Thyroid gland (tissue), 4 donors: ENCODE results near the gene ATP1B2. TPM values are rescaled to one million over a fixed set of nuclear protein-coding genes. Genes with fewer than 3 reads are reported as not detected.

ENCODE experiments used
- DNase-seq, 2 donors: peaks; one replicate each; pipeline ENCODE4 v3.0.0-alpha.2; 2019
- H3K27ac ChIP-seq, 3 donors: fragments of 200-600 bp; sonication (generic); 1 replicate in 2 of 3; 2 replicates in 1 of 3; pipeline ENCODE4 v1.5.1; 2016 to 2019; ENCODE audit warnings: mild to moderate bottlenecking in 1 of 3, moderate library complexity in 1 of 3
- H3K27me3 ChIP-seq: fragments of 200-600 bp; sonication (generic); one replicate; pipeline ENCODE4 v1.5.1; 2019
- H3K36me3 ChIP-seq, 2 donors: fragments of 200-600 bp; sonication (generic); one replicate each; pipeline ENCODE4 v1.5.1; 2016 to 2019
- H3K4me1 ChIP-seq, 2 donors: fragments of 200-600 bp; sonication (generic); one replicate each; pipeline ENCODE4 v1.5.1; 2017 to 2019
- H3K4me3 ChIP-seq, 3 donors: fragments of 200-600 bp; sonication (generic); replicated peaks in 1 of 3; 1 replicate in 2 of 3; 2 replicates in 1 of 3; pipeline ENCODE4 v1.5.1; 2016; ENCODE audit warnings: mild to moderate bottlenecking in 1 of 3
- H3K9me3 ChIP-seq: fragments of 200-600 bp; sonication (generic); one replicate; pipeline ENCODE4 v1.5.1; 2017
- POLR2A ChIP-seq, 2 donors: fragments of 450-650 bp; IDR thresholded peaks; one replicate each; pipeline ENCODE4 v1.6.1; 2017; ENCODE audit warnings: antibody characterized with exemption in 2 of 2, mild to moderate bottlenecking in 2 of 2, moderate library complexity in 1 of 2
- WGBS, 2 donors: methylation state at CpG; one replicate each; pipeline ENCODE4 v1.1.5; 2017; 5-methylcytosine and 5-hydroxymethylcytosine counted together
- intact Hi-C: fragments of 100-400 bp; cut with DNase I; formaldehyde crosslinking; loops from one replicate; pipeline ENCODE4 v1.15.1; 2023
- total RNA-seq, 4 donors: library from RNA; depleted of rRNA; stranded (reverse); fragments of >200 nt; gene quantifications; one replicate each; pipeline ENCODE4 v1.2.3, GENCODE V29; 2016
- TF ChIP-seq, protein P1 (sequence below), 6 experiments: fragments of 200-600 bp in 3 of 6; fragments of 450-650 bp in 3 of 6; sonication (generic) in 3 of 6; IDR thresholded peaks; one replicate each; pipeline ENCODE4 v1.5.1; 2016 to 2019; ENCODE audit warnings: antibody characterized with exemption in 6 of 6, mild to moderate bottlenecking in 2 of 6, inconsistent platforms in 1 of 6, moderate library complexity in 1 of 6

Gene ATP1B2
- total RNA-seq, 4 donors from 2014 or later: 0.40 to 1.7 (median 0.90) TPM

DNA sequence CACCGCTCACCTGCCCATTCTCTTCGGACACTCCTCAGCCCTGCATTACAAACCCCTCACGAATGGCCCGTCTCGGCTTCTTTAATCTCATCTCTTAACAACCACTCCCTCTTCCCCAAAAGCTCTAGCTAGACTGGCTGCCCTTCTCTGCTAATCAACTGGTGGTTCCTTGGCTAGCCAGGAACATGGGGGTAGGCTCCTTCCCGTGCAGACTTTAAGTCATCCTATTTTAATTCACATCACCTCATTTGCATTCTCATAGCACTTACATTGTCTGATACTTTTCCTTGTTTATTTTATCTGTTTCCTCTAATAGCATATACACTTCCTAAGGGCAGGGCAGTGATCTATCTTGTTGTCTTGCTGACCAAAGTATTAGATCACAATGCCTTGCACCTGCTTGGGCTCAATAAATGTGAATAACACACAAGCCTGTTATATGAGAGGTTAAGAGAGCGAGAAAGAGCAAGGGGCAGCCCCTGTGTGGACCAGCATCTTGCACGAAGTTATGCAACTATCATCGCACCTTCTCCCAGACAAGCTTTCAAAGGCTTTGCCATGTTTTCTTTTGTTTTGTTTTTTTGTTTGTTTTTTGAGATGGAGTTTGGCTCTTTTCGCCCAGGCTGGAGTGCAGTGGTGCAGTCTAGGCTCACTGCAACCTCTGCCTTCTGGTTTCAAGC is 26.8 kb downstream of the ATP1B2 start:
- Histone ChIP-seq H3K27me3 (no peaks in the 10 kb centered on the region), H3K36me3 (peaks cover 28 to 31% of the 10 kb centered on the region in 2 donors), H3K4me3 (no peak overlapping the region), H3K27ac (no peak overlapping the region), H3K4me1 (no peaks in the 10 kb centered on the region), H3K9me3 (no peaks in the 10 kb centered on the region)
- TF ChIP-seq POLR2A (IDR thresholded peaks at IDR 0.05): no peak
- TF ChIP-seq, protein P1, sequence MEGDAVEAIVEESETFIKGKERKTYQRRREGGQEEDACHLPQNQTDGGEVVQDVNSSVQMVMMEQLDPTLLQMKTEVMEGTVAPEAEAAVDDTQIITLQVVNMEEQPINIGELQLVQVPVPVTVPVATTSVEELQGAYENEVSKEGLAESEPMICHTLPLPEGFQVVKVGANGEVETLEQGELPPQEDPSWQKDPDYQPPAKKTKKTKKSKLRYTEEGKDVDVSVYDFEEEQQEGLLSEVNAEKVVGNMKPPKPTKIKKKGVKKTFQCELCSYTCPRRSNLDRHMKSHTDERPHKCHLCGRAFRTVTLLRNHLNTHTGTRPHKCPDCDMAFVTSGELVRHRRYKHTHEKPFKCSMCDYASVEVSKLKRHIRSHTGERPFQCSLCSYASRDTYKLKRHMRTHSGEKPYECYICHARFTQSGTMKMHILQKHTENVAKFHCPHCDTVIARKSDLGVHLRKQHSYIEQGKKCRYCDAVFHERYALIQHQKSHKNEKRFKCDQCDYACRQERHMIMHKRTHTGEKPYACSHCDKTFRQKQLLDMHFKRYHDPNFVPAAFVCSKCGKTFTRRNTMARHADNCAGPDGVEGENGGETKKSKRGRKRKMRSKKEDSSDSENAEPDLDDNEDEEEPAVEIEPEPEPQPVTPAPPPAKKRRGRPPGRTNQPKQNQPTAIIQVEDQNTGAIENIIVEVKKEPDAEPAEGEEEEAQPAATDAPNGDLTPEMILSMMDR (IDR thresholded peaks at IDR 0.05): no peak
- intact Hi-C loops: no loop called here
- DNase-seq: no peak
- WGBS, 2 donors: 73 to 77% methylated on average over 10 of the region's 10 CpGs

DNA sequence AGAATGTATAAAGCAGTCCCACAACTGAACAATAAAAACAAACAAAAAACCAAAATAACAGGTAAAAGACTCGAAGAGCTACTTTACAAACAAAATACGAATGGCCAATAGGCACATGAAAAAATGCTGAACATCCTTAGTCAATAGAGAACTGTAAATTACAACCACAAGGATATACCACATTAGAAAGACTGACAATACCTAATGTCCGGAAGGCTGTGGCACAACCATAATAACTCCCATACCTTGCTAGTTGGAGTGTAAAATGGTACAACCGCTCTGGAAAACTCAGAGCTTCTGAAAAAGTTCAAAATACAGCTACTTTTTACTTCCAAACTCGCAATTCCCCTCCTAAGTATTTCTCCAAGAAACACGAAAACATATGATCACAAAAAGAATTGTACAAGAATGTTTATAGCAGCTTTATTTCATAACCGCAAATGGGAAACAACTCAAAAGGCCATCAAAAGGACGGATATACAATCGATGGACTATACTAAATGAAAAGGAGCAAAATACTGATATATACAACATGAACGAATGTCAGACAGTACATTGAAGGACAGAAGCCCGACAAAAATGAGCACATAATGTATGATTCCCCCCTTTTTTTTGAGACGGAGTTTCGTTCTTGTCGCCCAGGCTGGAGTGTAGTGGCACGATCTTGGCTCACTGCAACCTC is 34.3 kb downstream of the ATP1B2 start:
- no peaks in the 10 kb centered on the region for H3K9me3 ChIP-seq
- intact Hi-C loops: loop anchor here (5.0 kb wide), 2 partner anchors 53 to 113 kb away; partner anchors contain the start of gene SHBG
- H3K4me3 ChIP-seq: peak overlapping the region in 2 of 3 donors; percentile 88 to 89
- WGBS, 2 donors: 63 to 67% methylated on average over 15 of the region's 15 CpGs
- no peaks in the 10 kb centered on the region for H3K27me3 ChIP-seq
- DNase-seq: no peak
- TF ChIP-seq POLR2A (IDR thresholded peaks at IDR 0.05): no peak
- TF ChIP-seq, protein P1 (IDR thresholded peaks at IDR 0.05): no peak
- peaks cover 21% of the 10 kb centered on the region in 2 donors for H3K4me1 ChIP-seq
- peak overlapping the region in 2 of 3 donors; percentile 89 to 99 for H3K27ac ChIP-seq
- H3K36me3 ChIP-seq: no peaks in the 10 kb centered on the region

DNA sequence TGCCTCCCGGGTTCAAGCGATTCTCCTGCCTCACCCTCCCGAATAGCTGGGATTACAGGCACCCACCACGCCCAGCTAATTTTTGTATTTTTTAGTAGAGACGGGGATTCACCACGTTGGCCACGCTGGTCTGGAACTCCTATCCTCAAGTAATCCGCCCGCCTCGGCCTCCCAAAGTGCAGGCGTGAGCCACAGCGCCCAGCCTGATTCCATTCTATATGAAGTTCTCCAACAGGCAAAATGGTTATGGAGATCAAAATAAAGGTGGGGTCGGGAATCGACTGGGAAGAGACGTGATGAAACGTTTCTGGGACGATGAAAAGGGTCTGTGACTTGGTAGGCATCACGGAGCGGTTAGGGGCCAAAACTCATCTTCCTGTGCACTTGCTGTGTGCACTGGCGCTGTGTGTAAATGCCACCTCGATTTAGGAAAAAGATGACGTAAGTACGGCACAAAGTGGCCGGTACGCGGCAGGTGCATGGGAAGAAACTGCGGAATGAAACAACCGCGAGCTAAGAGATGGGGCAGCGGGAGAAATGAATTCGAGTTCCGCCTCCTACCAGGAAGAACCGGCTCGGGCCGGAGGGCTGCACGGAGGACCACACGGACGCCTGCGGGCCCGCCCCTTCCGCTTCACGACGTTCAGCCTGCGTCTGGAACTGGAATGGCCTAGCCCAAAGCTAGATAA is 35.0 kb downstream of the ATP1B2 start:
- H3K9me3 ChIP-seq: no peaks in the 10 kb centered on the region
- peak overlapping the region; percentile 88 to 96 (median 89) for H3K4me3 ChIP-seq
- no peaks in the 10 kb centered on the region for H3K27me3 ChIP-seq
- 5 to 7% methylated on average over 42 to 44 of the region's 44 CpGs for WGBS, 2 donors
- H3K4me1 ChIP-seq: peaks cover 21% of the 10 kb centered on the region in 2 donors
- DNase-seq: peak; percentile 91 to 93
- intact Hi-C loops: loop anchor here (5.0 kb wide), 2 partner anchors 53 to 113 kb away; partner anchors contain the start of gene SHBG
- peak in 1 of 2 donors; percentile 56 for TF ChIP-seq POLR2A (IDR thresholded peaks at IDR 0.05)
- TF ChIP-seq, protein P1 (IDR thresholded peaks at IDR 0.05): no peak
- no peaks in the 10 kb centered on the region for H3K36me3 ChIP-seq
- peak overlapping the region; percentile 89 to 99 (median 97) for H3K27ac ChIP-seq

DNA sequence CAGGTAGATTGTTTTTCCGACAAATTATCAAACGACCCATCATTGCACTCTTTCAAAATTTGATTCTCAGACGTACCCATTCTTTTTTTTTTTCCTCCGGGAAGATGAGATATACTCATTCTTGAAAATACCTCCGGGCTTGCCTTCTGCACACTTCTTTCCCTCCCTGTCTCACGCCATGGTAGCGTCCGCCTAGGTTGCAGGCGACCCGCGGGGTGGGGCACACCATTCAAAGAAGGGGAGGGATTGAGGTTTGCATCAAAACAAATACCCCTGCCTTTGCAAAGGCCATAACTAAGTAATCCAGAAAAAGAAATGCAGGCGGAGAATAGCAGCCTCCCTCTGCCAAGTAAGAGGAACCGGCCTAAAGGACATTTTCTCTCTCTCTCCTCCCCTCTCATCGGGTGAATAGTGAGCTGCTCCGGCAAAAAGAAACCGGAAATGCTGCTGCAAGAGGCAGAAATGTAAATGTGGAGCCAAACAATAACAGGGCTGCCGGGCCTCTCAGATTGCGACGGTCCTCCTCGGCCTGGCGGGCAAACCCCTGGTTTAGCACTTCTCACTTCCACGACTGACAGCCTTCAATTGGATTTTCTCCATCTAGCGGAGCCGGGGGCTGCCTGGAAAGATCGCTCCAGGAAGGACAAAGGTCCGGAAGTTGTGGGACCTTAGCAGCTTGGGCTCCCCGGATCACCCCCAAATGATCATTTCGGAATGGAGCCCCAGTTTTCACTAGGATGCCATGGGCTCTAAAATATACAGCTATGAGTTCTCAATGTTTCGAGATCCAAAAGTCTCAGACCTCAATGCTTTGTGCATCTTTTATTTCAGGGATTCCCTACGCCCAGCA is 35.7 kb downstream of the ATP1B2 start:
- Histone ChIP-seq H3K9me3 (no peaks in the 10 kb centered on the region), H3K4me1 (peaks cover 21% of the 10 kb centered on the region in 2 donors), H3K27ac (peak overlapping the region; percentile 89 to 99 (median 97)), H3K36me3 (no peaks in the 10 kb centered on the region), H3K4me3 (peak overlapping the region; percentile 88 to 96 (median 89)), H3K27me3 (no peaks in the 10 kb centered on the region)
- DNase-seq: peak; percentile 74 to 80
- intact Hi-C loops: loop anchor here (5.0 kb wide), 2 partner anchors 54 to 114 kb away; partner anchors contain the start of gene SHBG
- WGBS, 2 donors: 0% methylated on average over 29 to 30 of the region's 30 CpGs
- peak; percentile 58 to 78 for TF ChIP-seq POLR2A (IDR thresholded peaks at IDR 0.05)
- TF ChIP-seq, protein P1 (IDR thresholded peaks at IDR 0.05): peak in 1 of 6 experiments; percentile 2
